Measurements from ENCODE around the gene TFB1M. TPM values are rescaled to one million over a fixed set of nuclear protein-coding genes. Genes with fewer than 3 reads are reported as not detected.

TFB1M gene
- total RNA-seq, 1 donor from 2014 or later: 14.1 TPM

DNA sequence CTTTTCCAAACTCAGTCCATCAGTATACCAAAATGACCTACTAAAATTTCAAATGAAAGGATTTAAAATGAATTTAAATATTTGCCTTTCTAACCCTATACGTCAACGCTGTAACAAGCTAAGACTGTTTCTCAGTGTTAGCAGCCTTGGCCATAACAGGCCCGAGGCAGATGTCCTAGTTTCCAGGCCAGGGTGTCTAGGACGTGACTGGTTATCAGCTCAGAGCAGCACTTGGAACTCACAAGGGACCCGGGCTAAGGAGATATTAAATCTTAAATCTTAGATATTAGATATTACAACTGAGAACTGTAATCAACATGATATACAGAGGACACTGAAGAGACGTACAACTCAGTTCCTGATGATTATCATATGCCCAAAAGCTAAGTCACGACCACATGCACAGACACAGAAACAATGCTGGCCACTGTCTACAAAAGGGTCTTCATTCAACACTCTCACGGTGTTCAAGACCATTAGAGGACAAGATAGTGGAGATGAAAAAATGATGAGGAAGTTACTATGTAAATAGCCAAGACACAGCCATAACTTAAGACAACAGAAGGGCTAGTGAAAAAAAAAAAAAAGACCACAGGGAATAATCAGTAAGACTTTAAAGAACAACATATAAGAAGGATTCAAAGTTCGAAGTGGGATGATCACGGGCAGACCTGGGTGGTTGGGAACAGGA lies 50.8 kb downstream of the TFB1M start, which contains the start of gene CLDN20:
CLDN20 (plus strand) TSS at position 641 of the 691 bp plus-strand sequence. CDS start 11,707 bp downstream, outside the sequence.
- no peak for DNase-seq

- no peak for DNase-seq
Measured at GRCh38 chr6:155262655-155263054, 51.6 kb downstream of the TFB1M start.

DNA sequence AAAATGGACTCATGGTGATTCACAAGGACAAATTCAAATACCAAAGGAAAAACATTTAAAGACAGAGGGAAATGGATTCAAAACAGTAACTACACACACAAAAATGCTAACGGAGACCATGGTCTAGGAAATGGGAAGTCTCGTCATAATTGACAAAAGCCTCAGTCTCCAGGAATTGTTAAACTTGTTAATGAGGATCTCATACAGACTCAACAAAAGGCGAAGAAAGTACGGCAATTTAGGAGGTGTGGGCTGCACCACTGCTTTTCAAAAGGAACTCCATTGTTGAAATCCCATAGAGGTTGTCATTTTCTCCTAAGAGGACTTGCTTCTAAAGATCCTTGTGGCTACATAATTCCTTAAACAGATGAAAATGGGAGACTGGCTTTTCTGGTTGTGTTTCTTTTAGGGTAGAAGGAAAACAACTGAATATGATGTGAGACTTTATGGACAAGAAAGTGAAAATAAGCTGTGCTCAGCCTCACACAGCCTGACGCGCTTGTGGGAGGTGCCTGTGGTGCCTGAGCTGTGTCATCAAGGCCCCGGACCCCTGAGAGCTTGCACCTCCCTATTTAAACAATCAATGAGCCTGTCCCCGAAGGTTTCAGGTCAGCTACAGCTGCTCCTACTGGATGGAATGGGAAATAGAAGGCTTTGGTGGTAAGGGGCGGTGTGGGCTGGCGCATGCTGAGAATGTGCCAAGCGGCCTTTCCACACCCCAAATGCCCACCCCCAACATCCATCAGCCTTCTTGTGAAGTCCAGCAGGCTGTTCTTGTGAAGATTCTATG lies 53.0 kb downstream of the TFB1M start:
- DNase-seq: no peak

DNA sequence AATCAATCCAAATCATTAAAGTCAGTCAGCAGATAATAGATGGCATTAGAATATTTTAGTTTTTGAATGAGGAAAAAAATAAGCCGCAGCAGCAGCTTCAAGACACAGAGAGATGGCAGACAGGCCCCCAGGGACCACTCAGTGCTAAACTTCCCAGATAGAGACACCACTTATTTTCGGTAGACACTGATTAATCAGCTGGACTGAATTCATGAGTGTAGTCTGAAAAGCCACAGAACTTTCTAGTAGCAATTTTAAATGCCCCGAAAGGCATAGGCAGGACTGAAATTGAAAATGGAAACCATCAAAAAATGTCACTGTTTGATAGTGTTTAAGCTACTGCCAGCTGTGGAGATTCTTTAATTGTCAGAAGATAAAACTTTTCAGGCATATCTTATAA lies 53.6 kb downstream of the TFB1M start:
- no peak for DNase-seq

- DNase-seq: no peak
Measured at GRCh38 chr6:155259897-155260296, 54.4 kb downstream of the TFB1M start.

DNA sequence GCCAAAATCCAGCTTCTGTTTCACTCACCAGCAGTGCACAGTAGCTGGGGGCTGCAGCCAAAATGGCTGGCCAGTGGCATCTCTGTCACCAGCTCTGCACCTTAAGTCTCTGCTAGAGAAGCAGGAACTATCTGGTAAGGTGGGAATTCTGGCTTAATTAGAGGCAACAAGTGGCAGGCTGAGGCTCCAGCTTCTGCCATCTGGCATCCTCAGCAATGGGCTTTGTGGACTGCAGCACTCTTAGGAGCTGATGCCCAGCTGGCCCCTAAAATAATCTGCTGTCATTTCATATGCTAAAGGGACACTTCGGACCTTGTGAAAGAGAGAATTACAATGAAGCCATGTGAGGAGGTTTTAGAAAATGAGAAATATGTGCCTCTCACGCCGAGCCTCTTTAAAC lies 55.1 kb downstream of the TFB1M start:
- DNase-seq: no peak

DNA sequence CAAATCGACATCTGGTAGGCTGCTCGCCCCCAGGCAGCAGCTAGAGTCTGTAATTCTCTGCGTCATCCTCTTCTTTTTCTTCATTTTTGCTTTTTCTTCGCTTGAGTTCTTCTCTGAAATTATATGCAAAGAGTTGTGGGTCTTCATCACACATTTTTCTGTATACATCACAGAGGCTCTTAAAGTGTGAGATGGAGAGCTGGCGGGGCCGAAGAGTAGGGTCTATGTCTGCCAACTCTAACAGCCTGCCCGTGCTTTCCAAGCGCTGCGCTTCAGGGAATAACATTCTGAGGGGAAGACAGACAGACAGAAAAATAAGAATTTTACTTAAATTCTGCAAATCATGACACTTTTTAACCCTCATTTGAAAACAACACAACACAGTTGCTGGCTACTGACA lies 56.5 kb downstream of the TFB1M start:
- no peak for DNase-seq

- no peak for DNase-seq
Measured at GRCh38 chr6:155256122-155256795, 58.0 kb downstream of the TFB1M start.

DNA sequence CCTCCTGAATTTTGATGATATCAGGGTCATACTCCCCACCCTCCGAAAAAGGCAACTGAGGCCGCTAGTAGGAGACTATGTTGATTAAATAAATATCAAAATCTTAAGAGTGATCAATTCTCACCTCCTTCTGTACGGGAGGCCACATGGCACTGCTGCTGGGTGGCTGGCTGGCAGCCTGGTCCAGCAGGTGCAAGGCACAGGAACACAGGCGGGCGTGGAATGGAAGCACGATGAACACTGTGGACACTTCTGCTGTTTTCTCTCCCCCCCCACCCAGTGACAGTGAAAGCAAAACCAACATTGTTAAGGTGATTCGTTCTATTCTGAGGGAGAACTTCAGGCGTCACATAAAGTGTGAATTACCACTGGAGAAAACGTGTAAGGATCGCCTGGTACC lies 60.1 kb downstream of the TFB1M start:
- no peak for DNase-seq

DNA sequence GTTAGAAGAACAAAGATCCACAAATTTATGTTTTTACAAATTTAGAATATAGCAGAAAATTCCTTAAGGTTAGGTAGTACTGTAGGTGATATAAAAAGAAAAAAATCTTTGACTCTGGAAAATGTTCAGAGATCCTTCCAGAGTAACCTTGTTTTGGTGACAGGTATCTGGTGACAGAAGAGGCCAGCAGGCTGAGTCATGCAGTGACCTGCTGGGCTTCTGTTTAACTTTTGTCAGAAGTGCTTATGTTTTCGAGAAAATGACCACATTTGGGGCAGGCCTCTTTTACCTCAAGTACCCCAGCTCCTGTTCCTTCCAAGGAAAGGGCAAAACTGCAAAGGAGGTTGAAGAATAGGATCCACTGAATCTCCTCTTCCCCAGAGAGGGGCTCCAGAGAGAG lies 60.9 kb downstream of the TFB1M start:
- DNase-seq: no peak

DNA sequence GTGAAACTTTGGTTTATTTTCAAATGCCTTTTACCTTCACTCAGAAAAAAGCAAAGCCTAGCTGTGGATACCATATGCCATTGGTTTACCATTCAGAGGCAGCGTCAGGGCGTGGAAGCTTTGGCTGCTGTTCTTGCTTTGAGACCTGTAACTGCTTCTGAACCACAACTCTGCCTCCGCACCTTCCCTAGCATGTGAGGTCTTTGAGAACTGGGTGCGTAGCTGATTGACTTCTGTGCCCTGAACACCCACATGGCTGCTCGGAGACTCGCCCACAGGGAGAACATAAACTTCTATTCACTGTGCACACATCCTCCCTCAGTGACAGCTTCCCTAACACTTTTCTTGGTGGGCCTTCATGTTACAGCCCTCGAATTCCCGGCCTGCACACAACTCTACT lies 61.7 kb downstream of the TFB1M start:
- DNase-seq: no peak

DNA sequence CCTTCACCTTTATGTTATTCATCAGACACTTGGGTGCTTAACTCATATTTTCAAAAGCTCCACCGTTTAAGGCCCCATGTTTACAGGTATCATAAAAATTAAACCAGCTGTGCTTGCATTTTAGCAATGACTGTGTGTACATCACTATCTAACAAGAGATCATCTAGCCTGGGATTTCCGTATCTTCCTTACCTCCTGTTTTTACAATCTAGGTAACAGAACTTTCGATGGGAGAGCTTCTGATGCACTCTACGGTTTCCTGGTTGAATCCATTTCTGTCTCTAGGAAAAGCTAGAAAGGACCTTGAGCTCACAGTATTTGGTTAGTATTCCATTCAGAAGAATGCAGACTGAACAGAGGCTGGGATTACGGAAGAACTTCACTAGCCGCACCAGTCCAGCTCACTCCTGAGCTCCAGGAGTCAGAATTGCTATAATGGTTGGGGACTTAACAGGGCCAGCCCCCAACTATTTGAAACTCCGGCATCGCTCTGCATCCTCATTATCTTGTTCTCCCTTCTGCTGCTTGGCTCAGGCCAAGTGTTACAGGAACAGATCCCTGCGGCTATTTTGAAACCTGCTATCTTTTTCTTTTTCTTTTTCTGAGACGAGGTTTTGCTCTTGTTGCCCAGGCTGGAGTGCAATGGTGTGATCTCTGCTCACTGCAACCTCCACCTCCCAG lies 63.4 kb downstream of the TFB1M start:
- DNase-seq: no peak

DNA sequence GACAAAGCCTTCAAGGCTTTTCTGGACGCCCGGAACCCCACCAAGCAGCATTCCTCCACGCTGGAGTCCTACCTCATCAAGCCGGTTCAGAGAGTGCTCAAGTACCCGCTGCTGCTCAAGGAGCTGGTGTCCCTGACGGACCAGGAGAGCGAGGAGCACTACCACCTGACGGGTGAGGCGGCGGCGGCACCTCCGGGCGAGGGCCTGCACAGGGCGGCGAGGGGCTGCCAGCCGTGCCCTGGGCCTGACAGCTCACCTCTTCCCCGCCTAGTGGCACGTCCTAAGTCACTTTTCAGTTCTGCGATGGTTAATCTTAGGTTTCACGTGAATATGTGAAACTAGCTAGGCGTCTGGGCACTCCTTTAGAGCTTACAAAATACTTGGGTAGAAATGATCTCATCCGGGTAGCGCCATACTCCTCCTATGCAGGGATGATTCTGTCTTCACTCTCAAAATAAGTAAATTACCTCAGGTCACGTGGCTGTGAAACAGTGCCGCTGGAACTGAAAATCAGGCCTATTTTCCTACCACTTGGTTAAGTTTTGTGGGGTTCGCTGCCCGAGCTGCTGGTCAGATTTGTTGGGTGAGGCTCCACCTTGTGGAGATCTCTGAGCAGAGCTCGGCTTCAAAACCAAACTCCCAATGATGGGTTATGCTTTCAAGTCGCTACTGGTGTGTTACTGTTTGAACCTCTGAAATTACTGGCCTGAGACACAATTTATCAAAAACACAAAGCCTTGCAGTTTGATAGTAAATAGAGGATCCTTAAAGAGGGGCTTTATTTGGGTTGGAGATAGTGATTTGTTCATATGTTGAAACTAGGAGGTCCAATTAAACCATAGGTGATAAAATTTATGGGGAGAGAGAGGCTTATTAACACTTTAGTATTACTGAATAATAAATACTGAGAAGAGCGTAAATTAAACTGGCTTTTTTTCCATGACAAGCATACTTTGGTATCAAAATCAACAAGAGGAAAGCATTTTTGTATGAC lies 66.0 kb downstream of the TFB1M start:
- peak; percentile 65 for DNase-seq

DNA sequence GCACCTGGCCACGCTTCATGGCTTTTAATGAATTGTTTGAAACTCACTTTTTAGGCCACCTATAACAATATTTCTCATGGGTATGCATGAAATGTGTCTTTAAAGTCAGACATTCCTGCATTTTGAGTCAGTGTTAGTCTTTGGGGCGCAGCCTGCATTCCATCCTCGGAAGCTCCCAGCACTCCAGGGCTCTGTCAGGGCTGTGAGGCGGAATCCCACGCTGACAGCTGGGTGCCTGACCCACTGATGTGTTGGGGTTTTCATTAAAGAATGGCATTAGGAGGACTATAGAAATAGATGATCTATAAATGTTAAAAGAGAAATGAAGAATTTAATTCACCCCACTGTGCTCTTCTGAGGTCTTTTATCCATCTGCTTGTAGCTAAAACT lies 66.7 kb downstream of the TFB1M start:
- DNase-seq: no peak

- DNase-seq: no peak
Measured at GRCh38 chr6:155246825-155247224, 67.5 kb downstream of the TFB1M start.

DNA sequence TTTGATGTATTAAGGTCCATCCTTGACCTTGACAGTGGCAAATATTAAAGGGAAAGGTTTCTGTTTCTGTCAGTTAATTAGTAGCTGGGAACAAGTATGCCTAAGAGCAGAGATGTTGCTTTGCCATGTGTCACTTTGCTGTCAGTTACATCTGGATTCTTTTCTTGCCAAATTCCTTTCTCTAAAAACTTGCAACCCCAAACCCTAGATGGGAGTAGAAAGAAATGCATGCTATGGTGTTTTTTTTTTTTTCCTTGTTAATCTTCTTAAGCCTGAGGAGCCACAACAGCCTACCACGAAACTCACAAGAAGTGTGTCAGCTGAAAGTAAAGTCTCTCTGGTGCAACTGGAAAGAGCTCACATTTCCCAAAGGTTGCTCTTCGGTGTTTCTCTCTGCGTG lies 68.5 kb downstream of the TFB1M start:
- no peak for DNase-seq

DNA sequence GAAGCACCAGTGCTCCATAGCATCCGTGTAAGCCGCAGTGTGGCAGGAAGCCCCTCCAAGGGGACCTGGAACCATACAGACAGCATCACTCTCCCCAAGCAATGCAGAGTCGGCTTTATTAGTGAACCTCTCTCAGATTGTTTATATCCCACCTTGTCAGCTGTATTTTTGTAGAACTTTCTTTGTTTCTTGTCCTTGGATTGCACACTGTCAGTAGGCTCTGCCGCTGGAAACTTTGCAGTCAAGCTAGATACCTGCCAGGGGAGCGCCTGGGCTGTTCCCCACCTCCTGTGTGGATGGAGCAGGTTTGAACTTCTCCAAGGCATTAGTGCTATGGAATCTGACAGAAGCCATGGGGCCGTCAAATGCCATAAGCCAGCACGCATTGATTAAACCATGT lies 69.1 kb downstream of the TFB1M start:
- no peak for DNase-seq

DNA sequence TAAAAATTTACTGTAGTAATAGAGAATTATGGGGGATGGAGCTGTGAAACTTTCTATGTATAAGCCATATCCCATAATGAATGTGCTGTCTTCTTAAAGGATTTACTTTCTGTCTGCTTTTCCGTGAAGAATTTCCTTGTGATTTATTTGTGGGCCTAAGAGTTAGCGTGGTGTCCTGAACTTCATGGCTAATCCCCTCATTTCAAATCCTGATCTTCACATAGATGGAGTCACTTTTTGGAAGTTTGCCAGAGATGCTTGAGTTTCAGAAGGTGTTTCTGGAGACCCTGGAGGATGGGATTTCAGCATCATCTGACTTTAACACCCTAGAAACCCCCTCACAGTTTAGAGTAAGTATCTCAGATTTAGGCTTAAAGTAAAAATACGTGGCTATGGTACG lies 69.8 kb downstream of the TFB1M start:
- no peak for DNase-seq

GRCh38 chr6:155241966-155242365 lies 72.3 kb downstream of the TFB1M start:
- no peak for DNase-seq

GRCh38 chr6:155240905-155241600 lies 73.2 kb downstream of the TFB1M start:
- no peak for DNase-seq

DNA sequence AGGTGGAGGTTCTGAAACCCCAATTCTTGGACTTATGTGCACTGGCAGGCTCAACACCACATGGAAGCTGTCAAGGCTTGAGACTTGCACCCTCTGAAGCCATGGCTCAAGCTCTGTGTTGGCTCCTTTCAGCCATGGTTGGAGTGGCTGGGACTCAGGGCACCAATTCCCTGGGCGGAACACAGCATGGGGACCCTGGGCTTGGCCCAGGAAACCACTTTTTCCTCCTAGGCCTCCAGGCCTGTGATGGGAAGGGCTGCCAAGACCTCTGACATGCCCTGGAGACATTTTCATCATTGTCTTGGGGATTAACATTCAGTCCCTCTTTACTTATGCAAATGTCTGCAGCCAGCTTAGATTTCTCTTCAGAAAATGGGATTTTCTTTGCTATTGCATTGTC lies 76.7 kb downstream of the TFB1M start:
- DNase-seq: no peak

Data from tongue (tissue), 2 donors.